HG03159 (cell line): ENCODE results near the gene GPR50.

Experiments used
- ATAC-seq: cut with Tn5 transposase; IDR thresholded peaks from one replicate; pipeline ENCODE4 v1.9.1; 2021; ENCODE audit warnings: mild to moderate bottlenecking, moderate library complexity; ENCODE audit not compliant: unreplicated experiment

Gene GPR50

DNA sequence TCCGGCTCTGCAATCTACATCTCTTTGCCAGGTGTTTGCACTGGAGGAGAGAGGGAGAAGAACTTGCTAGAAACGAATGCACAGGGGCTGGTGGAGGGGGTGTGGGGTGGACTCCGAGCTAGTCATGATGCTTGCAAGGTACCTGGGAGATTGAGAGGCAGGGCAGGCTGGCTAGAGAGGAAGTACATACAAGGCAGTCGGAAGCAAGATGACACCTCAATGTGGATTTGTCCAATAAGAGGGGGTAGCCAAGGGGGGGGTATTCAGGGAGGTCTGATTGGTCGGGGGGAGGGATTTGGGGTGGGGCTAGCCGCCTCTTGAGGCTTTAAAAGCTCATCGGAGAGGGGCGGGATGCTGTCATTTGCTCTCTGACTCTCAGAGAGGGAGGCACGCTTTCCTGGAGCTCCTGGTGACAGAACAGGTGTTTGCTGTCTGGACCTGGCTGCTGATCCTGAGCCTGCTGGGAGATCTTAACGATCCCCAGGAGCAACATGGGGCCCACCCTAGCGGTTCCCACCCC lies at the start of gene GPR50:
TSS of gene GPR50 (plus strand) at position 354 of the 520 bp plus-strand sequence. CDS start at position 492, 138 bp downstream.
- no peak for ATAC-seq

DNA sequence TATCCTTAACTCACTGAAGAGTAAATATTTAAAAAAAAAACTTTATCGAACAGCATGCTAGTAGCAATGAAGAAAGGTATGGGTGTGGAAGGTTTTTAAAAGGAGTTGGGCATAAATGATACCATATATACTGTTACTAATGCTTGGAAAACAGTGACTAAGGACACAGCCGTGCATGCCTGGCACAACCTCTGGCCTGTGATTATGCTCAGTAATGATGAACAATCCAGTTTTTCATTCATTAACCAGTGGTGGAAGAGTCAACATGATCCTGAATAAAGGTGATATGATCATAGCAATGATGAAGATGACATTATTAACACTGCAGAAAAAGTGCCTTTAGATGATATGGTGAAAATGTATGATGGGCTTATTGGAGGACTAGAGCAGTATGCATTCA lies 43.9 kb upstream of the GPR50 start:
- no peak for ATAC-seq

DNA sequence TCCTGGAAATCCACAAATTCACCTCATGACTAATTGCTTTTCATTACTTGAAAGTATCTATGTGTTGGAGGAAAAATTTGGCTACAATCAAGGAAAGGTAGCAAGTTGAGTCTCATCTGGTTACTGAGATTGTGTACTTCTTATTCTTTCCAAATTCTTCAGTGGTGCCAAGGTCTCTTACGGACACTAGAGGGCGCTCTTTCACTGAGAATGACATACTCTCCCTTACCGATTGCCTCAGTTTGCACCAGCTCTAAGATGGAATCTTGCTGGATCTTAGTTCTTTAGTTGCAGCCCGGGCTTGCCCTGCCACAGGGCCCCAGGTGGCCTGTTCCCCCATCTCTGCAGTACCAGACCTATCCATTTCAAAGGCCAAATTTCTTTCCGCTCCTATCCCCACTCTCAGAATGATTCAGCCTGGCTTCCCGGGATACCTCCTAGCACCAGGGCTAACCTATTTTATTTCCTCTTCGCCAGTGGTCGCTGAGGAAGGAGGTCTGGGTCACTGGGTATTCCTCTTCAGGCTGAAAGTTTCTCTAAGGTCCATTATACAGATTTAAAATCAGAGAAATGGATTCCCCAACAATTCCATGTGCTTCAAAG lies 24.6 kb upstream of the GPR50 start:
- peak; percentile 92 for ATAC-seq

DNA sequence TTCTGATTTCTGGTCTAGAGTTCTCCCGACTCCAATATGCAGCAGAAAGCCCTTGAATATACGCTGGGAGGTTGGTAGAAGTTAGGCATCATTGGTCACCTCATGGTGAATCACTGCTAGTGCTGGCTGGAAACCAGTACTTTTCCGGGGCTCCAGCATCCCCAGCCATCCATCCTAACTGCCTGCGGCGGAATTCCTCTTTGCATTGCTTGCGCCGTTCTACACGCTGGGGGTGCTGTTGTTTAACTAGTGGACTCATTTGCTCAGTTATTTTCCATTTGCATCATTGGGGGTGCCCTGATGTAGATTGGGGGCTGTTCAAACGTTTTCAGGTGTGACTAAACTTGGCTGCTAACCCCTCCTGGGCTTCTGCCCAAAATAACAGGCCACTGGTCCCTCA lies 23.3 kb upstream of the GPR50 start:
- ATAC-seq: no peak

DNA sequence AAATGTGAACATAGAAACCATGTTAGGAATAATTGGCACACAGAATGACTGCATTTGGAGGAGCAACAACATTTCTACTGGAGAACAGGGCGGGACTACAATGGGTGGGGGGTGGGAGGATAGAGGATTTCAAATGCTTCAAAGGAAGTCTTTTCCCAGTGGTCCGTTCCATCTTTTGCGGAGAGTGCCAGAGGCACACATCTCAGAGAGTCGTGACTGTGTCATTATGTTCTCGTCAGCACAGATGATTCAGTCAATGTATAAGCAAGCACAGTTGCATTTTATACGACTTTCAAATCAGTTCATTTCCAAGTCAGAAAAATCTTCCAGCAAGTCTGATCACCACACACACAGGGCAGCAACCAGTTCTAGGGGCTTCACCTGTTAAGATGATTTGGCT lies 22.7 kb upstream of the GPR50 start:
- ATAC-seq: no peak

DNA sequence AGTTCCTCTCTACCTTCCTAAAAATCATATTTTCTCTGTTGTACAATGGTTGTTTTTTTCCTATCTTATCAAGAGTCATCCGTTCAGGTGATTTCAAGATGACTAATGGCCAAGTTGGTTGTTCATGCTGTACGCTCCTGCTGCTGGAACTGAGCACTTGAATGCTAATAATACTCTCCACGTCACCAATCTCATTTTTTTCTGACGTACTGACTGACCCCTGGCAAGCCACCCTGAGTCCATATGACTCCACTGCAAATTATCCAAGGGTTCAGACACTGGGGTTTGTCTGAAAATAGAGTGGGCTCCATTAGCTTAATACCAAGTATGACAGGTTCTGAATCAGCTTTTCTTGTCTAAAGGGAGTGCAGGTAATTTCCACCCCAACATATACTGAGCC lies 21.1 kb upstream of the GPR50 start:
- ATAC-seq: no peak

DNA sequence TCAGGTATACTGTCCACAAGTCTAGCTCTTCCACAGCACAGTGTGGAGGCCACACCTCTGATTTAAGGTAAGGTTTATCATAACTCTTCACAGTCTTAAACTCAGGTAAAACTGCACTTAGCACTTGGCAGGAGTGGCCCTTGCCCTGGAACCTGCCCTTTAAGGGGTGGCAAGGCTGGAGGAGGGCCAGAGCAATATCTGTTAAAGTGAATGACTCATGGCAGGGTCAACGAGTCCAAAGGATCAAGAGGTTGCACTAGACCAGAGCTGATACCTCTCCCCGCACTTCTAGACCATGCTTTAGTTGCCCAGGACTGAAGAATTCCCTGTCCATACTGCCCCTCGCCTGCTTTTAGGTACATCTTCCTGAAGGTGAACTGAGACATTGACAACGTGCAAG lies 14.7 kb upstream of the GPR50 start:
- ATAC-seq: no peak

DNA sequence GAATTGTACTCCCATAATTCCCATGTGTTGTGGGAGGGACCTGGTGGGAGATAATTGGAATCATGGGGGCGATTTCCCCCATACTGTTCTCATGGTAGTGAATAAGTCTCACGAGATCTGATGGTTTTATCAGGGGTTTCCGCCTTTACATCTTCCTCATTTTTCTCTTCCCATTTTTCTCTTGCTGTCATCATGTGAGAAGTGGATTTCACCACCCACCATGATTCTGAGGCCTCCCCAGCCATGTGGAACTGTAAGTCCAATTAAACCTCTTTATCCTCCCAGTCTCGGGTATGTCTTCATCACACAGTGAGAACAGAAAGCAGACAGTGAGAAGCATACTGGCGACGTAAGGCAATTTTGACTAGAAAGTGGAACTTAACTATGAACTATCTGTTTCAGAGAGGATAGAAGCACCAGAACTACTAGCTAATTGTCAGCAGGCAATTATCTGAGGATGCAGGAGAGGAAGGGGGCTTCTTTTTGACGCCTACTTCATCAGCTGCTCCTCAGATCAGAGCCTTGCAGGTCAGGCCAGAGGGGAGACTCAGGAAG lies 8.5 kb upstream of the GPR50 start:
- no peak for ATAC-seq

DNA sequence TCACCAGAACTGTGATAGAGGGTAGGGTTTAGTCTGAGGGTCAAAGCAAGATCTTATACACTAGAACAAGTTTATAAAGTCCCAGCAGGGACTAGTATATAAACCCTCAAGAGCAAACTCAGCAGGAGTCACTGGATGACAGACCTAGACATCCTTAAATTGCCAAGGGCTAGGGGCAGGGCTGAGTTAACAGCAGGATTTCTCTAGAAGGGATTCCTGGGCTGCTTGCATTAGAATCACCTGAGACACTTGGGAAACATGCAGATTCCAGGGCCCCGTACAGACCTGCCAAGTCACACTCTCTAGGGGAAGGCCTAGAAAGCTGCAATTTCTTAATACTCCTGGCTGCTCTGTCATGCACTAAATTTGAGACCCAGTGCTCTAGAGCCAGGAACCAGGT lies 6.6 kb upstream of the GPR50 start:
- no peak for ATAC-seq

DNA sequence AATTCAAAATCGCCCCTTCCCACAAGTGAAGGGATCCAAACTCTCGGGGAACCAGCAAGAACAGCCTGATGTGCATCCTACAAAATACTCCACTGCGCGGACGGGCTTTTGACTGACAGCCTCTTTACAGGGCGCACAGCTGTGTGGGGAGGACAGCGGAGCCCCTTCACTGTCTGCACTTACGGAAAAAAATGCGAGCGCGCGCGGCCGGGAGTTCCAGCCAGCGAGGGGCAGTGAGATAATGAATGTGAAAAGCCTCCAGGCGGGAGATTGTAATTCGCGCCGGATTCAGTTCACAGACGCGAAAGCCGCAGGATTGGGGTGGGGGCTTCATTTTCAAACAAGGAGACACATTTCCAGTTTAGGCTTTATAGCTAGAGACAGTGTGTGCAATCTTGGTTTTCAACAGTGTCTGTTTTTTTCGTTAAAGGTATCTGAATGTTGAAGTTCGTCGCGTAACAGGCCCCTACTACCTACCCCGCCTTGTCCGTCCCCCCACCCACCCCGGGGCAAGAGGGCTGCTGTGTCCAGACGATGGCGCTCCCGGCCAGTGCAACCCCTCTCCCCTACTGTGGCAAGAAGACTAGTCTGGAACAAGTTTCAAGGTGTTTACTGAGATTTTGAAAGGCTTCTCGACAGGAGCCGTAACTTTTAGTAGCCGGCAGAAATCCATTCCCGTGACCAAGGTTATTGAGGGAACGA lies 1.7 kb upstream of the GPR50 start:
- no peak for ATAC-seq

DNA sequence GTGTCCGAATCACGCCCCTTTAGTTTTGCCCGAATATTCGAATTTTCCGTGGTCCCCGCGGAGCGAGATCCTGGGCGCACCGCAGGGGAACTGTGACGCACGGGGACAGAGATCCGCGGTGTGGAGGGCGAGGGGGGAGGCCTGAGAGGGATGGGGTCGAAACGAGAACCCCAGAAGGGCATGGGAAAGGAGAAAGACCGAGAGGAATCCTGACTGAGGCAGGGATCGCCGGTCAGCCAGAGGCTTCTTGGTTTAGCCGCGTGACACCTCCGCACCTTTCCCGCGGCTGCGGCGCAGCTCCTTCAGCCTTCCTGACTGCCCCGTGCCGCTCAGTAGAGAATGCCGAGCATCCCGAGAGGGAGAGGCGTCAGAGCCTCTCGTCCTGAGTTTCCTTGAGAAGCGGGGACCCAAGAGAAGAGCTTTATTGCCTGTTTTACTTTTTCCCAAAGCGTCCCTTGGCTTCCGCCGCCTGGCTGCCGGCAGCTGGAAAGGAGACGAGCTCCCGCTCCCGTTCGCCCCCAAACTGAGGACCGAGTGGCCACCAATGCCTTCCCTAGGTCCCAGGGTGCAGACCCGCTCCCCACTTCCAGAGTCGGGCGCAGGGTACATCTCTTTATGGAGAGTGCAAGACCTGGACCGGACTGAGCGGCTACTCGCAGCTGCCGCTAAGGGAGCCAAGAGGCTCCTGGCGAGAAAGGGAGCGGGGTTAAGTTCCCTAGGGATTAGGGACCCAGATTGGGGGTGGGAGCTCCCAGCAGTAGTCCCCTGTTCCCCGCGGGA lies 911 bp upstream of the GPR50 start:
- ATAC-seq: no peak

DNA sequence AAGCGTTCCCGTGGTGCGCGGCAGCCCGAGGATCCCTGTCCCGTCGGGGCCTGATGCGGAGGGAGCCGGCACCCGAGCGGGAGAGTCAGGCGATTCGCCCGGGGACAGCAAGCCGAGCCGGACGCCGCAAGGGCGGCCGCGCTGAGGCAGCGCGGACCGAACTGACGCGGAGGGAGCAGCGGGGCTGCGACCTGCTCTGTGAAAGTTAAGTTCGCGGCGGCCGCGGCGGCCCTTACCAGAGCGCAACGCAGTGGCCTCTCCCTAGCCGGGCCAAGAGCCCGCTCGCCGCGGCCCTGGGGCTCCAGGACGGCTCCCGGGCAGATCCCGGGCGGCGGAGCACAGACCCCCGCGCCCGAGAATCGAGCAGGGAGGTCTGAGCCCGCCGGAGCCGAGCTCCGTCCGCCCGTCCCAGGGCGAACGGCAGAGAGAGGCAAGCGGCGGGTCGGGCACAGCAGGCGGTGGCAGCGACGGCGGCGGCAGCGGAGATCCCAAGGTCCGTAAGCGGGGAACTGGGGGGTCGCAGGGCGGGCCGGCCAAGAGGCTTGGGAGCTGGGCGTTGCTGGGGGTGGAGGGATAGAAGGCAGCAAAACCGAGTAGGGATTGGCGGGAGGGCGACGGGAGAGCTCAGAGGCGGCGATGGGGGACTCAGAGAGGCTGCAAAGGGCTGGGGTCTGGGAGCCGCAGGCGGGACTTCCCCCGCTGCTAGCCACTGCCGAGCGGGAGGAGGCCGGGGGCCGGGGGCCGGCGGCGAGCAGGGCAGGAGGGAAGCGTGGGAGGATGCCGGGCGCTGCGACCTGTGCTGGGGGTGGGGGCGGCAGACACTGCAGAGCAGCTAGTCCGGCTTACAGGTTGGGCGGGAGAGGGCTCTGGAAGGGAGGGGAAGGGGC lies 1.0 kb downstream of the GPR50 start:
- no peak for ATAC-seq

DNA sequence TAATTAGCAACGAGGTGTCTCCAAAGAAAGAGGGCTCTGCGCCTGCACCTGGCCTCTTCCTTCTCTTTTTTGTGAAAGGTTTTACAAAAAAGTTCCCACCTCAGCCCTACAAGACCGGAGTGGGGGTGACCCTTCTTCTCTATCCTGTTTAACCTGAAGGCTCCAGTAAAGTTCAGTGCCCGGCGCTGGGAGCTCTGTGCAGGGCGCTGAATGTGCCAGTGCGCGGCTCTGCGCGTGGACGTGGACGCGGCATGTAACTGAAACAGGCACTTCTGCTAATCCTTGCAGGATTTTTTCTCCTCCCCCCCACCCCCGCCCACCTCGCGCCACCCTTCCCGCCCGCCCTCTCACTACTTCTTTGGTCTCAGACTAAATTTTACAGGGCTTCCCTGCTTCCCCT lies 2.4 kb downstream of the GPR50 start:
- ATAC-seq: no peak

DNA sequence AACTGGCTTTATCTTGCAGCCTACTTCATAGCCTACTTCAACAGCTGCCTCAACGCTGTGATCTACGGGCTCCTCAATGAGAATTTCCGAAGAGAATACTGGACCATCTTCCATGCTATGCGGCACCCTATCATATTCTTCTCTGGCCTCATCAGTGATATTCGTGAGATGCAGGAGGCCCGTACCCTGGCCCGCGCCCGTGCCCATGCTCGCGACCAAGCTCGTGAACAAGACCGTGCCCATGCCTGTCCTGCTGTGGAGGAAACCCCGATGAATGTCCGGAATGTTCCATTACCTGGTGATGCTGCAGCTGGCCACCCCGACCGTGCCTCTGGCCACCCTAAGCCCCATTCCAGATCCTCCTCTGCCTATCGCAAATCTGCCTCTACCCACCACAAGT lies 4.0 kb downstream of the GPR50 start:
- no peak for ATAC-seq

DNA sequence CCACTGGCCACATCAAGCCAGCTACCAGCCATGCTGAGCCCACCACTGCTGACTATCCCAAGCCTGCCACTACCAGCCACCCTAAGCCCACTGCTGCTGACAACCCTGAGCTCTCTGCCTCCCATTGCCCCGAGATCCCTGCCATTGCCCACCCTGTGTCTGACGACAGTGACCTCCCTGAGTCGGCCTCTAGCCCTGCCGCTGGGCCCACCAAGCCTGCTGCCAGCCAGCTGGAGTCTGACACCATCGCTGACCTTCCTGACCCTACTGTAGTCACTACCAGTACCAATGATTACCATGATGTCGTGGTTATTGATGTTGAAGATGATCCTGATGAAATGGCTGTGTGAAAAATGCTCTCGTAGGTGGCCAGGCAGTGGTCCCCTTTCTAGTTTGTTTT lies 4.7 kb downstream of the GPR50 start:
- ATAC-seq: no peak

DNA sequence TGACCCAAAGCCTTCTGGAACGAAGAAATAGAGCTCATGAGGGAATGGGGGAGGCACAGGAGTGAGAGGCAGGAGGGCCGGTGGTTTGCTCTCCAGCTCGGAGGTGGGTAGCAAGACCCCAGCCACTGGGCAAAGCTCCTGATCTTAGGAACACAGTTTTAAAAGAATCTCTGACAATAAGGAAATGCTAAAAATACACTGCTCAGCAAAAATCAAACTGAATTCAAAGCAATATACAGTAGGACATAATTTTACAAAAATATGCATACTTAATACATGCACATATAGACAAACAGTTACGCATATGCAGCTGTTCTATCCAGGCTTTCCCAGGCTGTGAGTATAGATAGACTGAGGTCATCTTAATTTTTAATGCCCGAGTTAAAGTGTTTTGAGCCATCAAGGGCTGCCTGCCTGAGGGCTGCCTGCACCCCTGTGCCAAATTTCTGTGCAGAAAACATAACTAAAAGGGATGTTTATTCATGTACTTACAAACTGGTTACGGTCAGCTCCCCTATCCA lies 6.9 kb downstream of the GPR50 start:
- ATAC-seq: no peak

DNA sequence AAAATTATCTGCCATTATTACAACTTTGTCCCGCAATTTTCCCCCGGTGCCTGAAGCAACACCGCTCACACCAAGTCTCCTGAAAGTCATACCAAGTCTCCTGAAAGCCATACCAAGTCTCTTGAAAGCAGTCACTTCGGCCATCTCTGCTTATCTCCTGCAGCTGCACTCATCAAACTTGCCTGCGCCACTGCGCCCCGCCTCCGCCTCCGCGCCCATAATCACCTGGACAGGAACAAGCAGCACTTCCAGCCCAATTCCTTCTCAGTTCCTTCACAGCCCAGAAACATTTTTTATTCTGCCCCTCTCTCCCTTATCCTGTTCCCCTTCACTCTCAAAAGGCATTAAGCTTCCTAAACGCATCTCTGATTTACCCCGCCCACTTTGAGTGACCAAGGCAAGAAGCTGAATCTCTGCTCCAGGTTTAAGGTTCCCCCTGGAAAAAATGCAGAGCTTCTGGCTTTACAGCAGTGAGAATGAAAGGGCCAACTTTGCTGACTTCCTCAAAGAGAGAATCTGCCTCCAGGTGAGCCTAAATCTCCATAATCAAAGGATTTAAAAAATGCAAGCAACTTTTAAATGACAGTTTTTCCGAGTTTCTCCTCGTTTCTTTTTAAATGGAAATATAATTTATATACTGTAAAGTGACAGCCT lies 7.7 kb downstream of the GPR50 start:
- no peak for ATAC-seq

DNA sequence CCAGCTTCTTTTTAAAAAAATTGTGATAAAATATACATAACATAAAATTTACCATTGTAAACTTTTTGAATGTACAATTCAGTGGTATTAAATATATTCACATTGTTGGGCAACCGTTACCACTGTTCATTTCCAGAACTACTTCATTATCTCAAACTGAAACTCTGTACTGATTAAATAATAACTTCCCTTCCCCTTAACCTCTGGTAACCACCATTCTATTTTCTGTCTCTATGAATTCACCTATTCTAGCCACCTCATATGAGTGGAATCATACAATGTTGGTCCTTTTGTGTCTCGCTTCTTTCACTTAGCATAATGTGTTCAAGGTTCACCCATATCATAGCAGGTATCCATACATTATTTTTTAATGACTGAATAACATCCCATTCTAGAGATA lies 8.3 kb downstream of the GPR50 start:
- ATAC-seq: peak; percentile 78

DNA sequence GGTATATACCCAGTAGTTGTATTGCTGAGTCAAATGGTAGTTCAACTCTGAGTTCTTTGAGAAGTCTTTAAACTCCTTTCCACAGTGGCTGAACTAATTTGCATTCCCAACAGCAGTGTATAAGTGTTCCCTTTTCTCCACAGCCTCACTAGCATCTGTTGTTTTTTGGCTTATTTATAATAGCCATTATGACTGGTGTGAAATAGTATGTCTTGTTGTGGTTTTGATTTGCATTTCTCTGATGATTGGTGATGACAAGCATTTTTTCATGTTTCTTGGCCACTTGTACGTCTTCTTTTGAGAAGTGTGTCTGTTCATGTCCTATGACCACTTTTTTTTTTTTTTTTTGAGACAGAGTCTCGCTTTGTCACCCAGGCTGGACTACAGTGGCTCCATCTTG lies 30.5 kb downstream of the GPR50 start:
- ATAC-seq: no peak

DNA sequence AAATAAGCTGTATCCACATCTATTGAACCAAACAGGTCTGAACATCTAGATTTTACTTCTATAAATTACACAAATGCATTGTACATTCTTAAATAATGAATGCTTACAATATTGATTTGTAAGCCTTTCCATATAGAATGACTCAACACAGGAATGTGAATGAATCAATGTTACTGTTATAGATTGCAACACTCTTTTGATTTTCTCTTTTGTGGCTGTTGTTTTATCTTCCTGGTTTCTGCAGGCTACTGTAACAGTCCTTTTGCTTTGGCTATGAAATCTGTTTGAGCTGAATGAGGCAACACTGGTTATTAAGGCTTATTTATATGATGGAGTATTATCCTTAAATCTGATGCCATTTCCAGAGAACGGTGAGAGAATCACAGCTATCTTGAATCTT lies 49.5 kb downstream of the GPR50 start:
- ATAC-seq: no peak
